Measurements from ENCODE around the gene TEN1.
A peak's percentile ranks its signal among the peaks of the same experiment; 100 is the strongest.

Gene TEN1

DNA sequence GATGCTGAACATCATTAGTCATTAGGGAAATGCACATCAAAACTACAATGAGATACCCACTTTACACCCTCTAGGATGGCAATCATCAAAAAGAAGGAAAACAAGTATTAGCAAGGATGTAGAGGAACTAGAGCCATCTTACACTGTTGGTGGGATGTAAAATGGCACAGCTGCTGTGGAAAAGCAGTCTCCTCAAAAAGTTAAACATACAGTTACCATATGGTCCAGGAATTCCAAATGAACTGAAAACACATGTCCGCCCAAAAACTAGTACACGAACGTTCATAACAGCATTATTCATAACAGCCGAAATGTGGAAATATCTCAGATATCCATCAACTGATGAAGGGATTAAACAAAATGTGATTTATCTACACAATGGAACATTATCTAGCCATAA is 45.2 kb upstream of the TEN1 start:
- H4K20me1 ChIP-seq (ENCODE audit: low read depth, low read length), result no peaks in the 10 kb centered on the region
- H3K9me3 ChIP-seq (ENCODE audit: insufficient read depth, low read length), result no peaks in the 10 kb centered on the region
- H3F3A ChIP-seq (ENCODE audit: insufficient read depth), result no peaks in the 10 kb centered on the region
- no peak overlapping the region for H3K4me3 ChIP-seq (ENCODE audit: insufficient read depth, low read length, poor library complexity, severe bottlenecking)
- no peak overlapping the region for H2AFZ ChIP-seq (ENCODE audit: low read depth, low read length, severe bottlenecking)
- H3K27ac ChIP-seq (ENCODE audit: low read depth, low read length), result no peak overlapping the region
- no peaks in the 10 kb centered on the region for H3K36me3 ChIP-seq (ENCODE audit: low read length)
- no peak for TF ChIP-seq EZH2phosphoT487 (conservative IDR thresholded peaks at IDR 0.05; ENCODE audit: low read length)
- TF ChIP-seq, protein P1, sequence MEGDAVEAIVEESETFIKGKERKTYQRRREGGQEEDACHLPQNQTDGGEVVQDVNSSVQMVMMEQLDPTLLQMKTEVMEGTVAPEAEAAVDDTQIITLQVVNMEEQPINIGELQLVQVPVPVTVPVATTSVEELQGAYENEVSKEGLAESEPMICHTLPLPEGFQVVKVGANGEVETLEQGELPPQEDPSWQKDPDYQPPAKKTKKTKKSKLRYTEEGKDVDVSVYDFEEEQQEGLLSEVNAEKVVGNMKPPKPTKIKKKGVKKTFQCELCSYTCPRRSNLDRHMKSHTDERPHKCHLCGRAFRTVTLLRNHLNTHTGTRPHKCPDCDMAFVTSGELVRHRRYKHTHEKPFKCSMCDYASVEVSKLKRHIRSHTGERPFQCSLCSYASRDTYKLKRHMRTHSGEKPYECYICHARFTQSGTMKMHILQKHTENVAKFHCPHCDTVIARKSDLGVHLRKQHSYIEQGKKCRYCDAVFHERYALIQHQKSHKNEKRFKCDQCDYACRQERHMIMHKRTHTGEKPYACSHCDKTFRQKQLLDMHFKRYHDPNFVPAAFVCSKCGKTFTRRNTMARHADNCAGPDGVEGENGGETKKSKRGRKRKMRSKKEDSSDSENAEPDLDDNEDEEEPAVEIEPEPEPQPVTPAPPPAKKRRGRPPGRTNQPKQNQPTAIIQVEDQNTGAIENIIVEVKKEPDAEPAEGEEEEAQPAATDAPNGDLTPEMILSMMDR (IDR thresholded peaks at IDR 0.05; ENCODE audit: insufficient read depth, low read length, poor library complexity, severe bottlenecking), result no peak
- H3K4me2 ChIP-seq (ENCODE audit: low read depth, low read length, poor library complexity, severe bottlenecking), result no peak overlapping the region
- H3K9me2 ChIP-seq (replicated peaks; ENCODE audit: insufficient read depth, low read length), result no peaks in the 10 kb centered on the region
- H3K27me3 ChIP-seq (ENCODE audit: low read length), result no peaks in the 10 kb centered on the region
- H3K79me2 ChIP-seq (ENCODE audit: insufficient read depth, low read length), result no peaks in the 10 kb centered on the region
- H3K9ac ChIP-seq (ENCODE audit: low read length), result no peak overlapping the region

DNA sequence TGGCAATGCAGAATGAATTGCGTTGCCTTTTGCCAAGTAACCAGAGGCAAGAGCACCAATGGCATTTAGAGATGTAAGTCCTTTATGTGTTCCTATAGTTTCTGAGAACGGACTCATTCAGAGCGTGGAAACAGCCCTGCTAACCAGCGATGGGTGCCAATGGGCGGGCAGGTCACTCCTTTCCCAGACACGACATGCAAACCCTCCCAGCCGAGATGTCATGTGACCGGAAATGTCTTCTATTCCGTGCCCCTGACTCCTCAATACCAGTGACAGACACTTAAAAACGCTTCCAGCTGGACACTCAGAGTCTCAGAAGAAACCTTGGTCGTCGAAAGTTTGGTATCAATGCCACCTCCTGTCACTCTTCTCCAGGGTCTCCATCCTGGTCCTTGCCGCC is 41.4 kb upstream of the TEN1 start:
- 0 out of 2 replicates have a peak, but pooled peaks cover 2% of the 10 kb centered on the region for H3K79me2 ChIP-seq (ENCODE audit: insufficient read depth, low read length)
- H3F3A ChIP-seq (ENCODE audit: insufficient read depth), result no peaks in the 10 kb centered on the region
- H4K20me1 ChIP-seq (ENCODE audit: low read depth, low read length), result no peaks in the 10 kb centered on the region
- no peak overlapping the region for H3K27ac ChIP-seq (ENCODE audit: low read depth, low read length)
- H3K36me3 ChIP-seq (ENCODE audit: low read length), result no peaks in the 10 kb centered on the region
- H2AFZ ChIP-seq (ENCODE audit: low read depth, low read length, severe bottlenecking), result no peak overlapping the region
- H3K9me3 ChIP-seq (ENCODE audit: insufficient read depth, low read length), result no peaks in the 10 kb centered on the region
- no peak overlapping the region for H3K4me2 ChIP-seq (ENCODE audit: low read depth, low read length, poor library complexity, severe bottlenecking)
- H3K27me3 ChIP-seq (ENCODE audit: low read length), result no peaks in the 10 kb centered on the region
- H3K9me2 ChIP-seq (replicated peaks; ENCODE audit: insufficient read depth, low read length), result no peaks in the 10 kb centered on the region
- no peak for TF ChIP-seq EZH2phosphoT487 (conservative IDR thresholded peaks at IDR 0.05; ENCODE audit: low read length)
- TF ChIP-seq, protein P1 (IDR thresholded peaks at IDR 0.05; ENCODE audit: insufficient read depth, low read length, poor library complexity, severe bottlenecking), result no peak
- no peak overlapping the region for H3K9ac ChIP-seq (ENCODE audit: low read length)
- no peak overlapping the region for H3K4me3 ChIP-seq (ENCODE audit: insufficient read depth, low read length, poor library complexity, severe bottlenecking)

DNA sequence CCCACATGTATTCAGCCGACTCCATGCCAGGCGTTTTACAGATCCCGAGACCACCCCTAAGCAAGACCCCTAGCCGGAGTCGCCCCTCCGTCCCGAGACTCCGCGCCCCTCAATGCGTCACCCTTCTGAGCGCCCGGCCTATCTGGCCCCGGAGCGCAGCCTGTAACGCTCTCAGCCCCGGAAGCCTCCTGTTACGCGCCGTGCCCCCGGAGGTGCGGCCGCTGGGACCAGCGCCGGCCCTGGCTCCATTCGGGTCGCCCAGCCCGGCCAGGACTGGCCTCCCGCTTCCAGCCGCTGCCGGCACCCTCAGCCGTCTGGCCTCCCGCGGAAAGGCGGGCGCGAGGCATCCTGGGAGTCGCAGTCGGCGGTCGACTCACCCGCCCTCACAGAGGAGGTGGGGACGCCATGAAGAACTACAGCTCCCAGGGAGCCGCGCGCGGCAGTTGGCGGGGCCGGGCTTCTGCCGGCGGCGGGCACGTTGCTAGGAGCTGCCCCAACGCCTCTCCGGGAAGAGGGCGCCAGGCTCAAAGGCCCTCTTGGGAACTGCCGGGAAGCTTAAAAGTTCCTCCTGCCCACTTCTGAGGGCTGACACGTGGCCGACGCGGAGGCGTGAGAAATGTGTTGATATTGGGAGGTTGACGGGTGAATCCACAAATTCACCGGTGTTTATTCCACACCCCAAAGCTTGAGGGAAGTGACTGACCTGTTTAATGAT is 38.2 kb upstream of the TEN1 start, which contains the start of gene FBF1:
FBF1 (minus strand) TSS at position 316 of the 715 bp plus-strand sequence. CDS start 2,893 bp downstream, outside the sequence.
- peak within 1 kb of the TSS; percentile 62 for H2AFZ ChIP-seq (ENCODE audit: low read depth, low read length, severe bottlenecking)
- no peak within 1 kb of the TSS; the same call in 1 of the 2 replicates for H3K27ac ChIP-seq (ENCODE audit: low read depth, low read length)
- H3K27me3 ChIP-seq (ENCODE audit: low read length), result no peaks in the 10 kb centered on the region
- H3K9me3 ChIP-seq (ENCODE audit: insufficient read depth, low read length), result no peaks in the 10 kb centered on the region
- TF ChIP-seq EZH2phosphoT487 (conservative IDR thresholded peaks at IDR 0.05; ENCODE audit: low read length), result no peak
- TF ChIP-seq, protein P1 (IDR thresholded peaks at IDR 0.05; ENCODE audit: insufficient read depth, low read length, poor library complexity, severe bottlenecking), result no peak
- no peaks in the 10 kb centered on the region for H3F3A ChIP-seq (ENCODE audit: insufficient read depth)
- H3K79me2 ChIP-seq (ENCODE audit: insufficient read depth, low read length), result 0 out of 2 replicates have a peak, but pooled peaks cover 2% of the 10 kb centered on the region
- peak within 1 kb of the TSS; percentile 70 for H3K4me3 ChIP-seq (ENCODE audit: insufficient read depth, low read length, poor library complexity, severe bottlenecking)
- H4K20me1 ChIP-seq (ENCODE audit: low read depth, low read length), result no peaks in the 10 kb centered on the region
- H3K36me3 ChIP-seq (ENCODE audit: low read length), result no peaks in the 10 kb centered on the region
- H3K4me2 ChIP-seq (ENCODE audit: low read depth, low read length, poor library complexity, severe bottlenecking), result peak within 1 kb of the TSS; percentile 66
- H3K9me2 ChIP-seq (replicated peaks; ENCODE audit: insufficient read depth, low read length), result no peaks in the 10 kb centered on the region
- H3K9ac ChIP-seq (ENCODE audit: low read length), result peak within 1 kb of the TSS; percentile 91

All from SU-DHL-6 (cell line).